NCI-H524 treated with DMSO at 0.1 percent for 48 hours (cell line): ENCODE data around the gene PSME2.
A peak's percentile ranks its signal among the peaks of the same experiment; 100 is the strongest.

Experiments used
- DNase-seq: peaks from one replicate; lab custom pipeline; 2025; lab: John Stamatoyannopoulos, UW

Gene PSME2

DNA sequence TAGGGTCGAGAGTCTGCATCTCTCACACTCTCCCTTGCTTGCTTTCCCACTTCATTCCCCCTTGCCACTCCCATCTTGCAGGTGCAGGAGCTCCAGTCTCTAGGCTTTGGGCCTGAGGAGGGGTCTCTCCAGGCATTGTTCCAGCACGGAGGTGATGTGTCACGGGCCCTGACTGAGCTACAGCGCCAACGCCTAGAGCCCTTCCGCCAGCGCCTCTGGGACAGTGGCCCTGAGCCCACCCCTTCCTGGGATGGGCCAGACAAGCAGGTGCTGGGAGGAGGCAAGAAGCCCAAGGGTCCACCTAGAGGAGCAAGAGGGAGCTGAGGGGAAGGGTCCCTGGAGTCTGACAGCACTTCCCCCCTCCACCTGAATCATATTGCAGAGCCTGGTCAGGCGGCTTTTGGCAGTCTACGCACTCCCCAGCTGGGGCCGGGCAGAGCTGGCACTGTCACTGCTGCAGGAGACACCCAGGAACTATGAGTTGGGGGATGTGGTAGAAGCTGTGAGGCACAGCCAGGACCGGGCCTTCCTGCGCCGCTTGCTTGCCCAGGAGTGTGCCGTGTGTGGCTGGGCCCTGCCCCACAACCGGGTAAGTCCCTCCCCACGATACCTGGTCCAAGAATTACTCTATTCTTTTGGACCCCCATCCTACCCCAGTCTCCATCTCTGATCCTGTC lies 5.1 kb upstream of the PSME2 start:
- no peak for DNase-seq

DNA sequence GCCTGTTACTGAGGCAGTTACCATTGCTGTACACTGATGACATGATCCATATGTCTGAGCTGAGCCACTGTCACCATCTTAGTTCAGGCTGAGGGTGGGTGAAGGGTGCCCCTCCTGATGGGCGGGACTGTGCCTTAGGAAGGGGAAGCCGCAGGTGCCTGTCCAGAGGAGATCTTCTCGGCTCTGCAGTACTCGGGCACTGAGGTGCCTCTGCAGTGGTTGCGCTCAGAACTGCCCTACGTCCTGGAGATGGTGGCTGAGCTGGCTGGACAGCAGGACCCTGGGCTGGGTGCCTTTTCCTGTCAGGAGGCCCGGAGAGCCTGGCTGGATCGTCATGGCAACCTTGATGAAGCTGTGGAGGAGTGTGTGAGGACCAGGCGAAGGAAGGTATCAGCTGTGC lies 4.6 kb upstream of the PSME2 start:
- no peak for DNase-seq

DNA sequence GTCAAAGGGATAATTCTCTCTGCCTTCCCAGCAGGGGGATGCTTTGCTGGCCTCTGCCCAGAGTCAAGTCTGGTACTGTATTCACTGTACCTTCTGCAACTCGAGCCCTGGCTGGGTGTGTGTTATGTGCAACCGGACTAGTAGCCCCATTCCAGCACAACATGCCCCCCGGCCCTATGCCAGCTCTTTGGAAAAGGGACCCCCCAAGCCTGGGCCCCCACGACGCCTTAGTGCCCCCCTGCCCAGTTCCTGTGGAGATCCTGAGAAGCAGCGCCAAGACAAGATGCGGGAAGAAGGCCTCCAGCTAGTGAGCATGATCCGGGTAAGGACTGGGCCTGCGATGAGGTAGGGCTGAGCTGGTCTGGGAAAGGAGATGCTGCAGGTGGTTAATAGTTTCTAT lies 4.2 kb upstream of the PSME2 start:
- no peak for DNase-seq

GRCh38 chr14:24150061-24150460 lies 3.7 kb upstream of the PSME2 start:
- no peak for DNase-seq

- DNase-seq: no peak
Measured at GRCh38 chr14:24149302-24149969, 3.0 kb upstream of the PSME2 start.

GRCh38 chr14:24147761-24148428 lies 1.5 kb upstream of the PSME2 start:
- no peak for DNase-seq

DNA sequence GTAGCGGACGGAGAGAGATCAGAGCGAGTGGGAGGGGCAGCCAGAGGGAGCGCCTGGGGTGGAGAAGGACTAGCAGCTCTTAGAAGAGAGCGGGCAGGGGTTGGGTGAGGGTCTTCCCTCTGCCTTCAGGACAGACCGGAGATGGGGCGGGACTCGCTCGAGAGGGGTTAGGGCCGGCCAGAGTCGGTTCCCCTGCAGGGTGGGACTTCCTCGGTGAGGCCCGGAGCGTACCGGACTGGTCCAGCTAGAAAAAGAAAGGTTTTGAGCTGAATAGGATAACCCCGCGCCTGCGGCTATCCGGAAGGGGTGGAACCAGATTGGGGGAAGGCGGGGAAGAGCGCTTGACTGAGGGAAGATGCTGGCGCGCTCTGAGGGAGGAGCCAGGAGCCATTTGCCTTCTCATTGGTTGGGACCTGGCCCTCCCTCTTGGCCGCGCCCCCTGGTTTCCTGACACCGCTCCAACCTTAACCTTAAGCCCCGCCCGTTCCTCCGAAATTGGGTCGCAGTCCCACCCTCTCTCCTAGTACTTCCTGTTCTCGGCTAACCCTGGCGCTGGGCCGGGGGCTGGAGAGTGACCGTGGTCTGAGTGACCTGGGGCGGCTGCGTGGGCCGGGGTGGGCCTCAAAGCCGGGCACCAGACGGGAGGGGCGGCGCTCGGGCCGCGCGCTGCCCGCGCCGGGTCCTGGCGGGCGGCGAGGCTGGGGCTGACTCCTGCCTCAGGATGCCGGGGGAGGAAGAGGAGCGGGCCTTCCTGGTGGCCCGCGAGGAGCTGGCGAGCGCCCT lies 759 bp upstream of the PSME2 start, which contains the start of gene RNF31:
RNF31 (plus strand) TSS at position 521 of the 783 bp plus-strand sequence; CDS start at position 722, 201 bp downstream.
- peak; percentile 96 for DNase-seq

GRCh38 chr14:24145690-24146452 lies 539 bp downstream of the PSME2 start:
- DNase-seq: no peak

DNA sequence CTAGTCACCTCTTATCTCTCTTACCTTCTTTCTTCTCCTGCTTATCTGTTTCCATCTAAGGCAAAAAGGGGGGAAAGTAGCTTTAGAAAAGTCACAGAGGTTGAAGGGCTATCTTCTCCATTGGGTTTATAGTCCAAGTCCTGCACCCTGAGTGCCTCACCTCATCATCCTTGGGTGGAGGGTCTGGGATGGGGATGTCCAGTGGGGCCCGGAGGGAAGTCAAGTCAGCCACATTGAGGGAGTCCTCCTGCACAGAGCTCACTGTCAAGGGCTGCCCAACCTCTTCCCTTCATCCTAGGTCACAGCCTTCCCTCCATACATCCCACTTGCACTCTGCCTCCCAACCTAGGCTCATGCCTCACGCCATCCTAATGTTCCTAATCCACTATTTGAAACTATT lies 1.2 kb downstream of the PSME2 start:
- DNase-seq: no peak

DNA sequence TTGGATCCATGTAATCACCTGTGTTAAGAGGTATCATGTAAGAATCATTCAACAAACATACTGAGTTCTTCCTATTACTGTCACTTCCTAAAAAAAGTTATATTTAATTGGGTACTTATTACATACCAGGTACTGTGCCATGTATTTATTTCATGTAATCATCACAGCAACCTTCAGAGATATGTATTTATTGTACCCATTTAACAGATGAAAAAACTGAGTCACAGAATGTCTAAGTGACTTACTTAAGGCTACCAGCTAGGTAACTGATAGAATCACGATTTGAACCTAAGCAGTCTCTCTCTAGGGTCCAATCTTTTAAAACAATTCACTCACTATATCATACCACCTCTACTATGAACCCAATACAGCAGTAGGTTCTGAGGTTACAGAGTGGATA lies 2.0 kb downstream of the PSME2 start:
- no peak for DNase-seq

DNA sequence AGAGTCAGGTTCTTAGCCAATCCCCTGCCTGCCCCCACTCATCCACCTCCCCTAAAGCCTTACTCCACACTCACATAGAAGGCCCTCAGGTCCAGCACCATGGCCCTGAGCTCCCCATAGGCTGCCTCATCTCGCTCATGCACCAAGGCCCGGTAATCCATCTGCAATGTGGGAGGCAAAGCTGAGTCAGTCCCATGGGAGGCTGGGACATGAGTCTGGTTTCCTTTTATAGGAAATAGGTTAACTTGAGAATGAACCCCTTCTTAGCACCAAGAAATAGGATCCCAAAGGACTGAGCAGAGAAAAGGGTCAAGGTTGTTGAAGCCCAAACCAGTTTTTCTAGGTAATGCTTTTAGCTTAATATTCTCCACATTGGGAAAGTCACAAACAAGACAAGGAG lies 2.9 kb downstream of the PSME2 start:
- no peak for DNase-seq

GRCh38 chr14:24141097-24141880 lies 5.1 kb downstream of the PSME2 start, which contains the start of gene EMC9:
Gene EMC9, minus strand, starts transcription at chr14:24141591. Its CDS starts 287 bp downstream, at chr14:24141304.
- DNase-seq: peak; percentile 100

DNA sequence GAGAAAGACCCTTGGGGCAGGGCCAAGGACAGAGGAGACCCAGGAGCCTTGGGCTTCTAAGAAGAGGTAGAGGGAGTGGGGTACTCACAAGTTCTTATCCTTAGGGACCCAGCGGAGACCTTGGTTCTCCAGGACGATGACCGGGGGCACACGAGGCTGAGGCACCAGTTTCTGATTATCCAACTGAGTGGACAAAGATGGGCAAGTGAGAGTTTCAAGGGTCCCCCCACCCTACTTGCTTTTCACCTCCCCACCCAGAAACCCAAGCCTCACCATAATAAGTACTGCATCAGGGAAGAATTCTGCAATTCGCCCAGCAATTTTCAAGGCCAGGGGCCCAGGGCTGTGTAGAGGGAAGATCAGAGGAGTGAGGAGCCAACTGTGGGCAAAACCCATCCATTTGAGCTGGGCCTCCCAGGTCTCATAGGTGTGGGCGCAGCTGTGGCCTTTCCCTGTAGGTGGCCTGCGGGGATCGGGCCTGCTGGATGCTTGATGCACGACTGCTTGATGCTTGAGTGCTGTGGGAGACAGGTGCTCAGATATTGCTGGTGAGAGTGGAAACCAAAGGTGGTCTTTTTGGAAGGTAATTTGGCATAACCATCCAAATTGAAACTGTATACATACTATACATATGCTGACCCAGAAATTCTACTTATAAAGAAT lies 7.0 kb downstream of the PSME2 start:
- no peak for DNase-seq

- no peak for DNase-seq
Measured at GRCh38 chr14:24138396-24139271, 7.8 kb downstream of the PSME2 start.

- DNase-seq: no peak
Measured at GRCh38 chr14:24137529-24138395, 8.6 kb downstream of the PSME2 start.

- DNase-seq: no peak
Measured at GRCh38 chr14:24136684-24137528, 9.5 kb downstream of the PSME2 start.
